HG02973 (cell line): ENCODE measurements around the gene KBTBD7.
"Not testable (repeated sequence)": the region's sequence is repeated elsewhere in the genome, so short reads cannot be mapped to it uniquely, and the experiment has no call there.

ENCODE experiments used
- ATAC-seq: cut with Tn5 transposase; IDR thresholded peaks from one replicate; pipeline ENCODE4 v1.9.1; 2021; ENCODE audit warnings: moderate library complexity; ENCODE audit not compliant: unreplicated experiment

The KBTBD7 gene

GRCh38 chr13:41199526-41199925, 5.2 kb upstream of the KBTBD7 start:
- peak; percentile 68 for ATAC-seq

- ATAC-seq = no peak
These were observed 4.7 kb upstream of the KBTBD7 start for GRCh38 chr13:41199079-41199478.

- ATAC-seq = no peak
These were observed 2.3 kb upstream of the KBTBD7 start for GRCh38 chr13:41196620-41197019.

- no peak for ATAC-seq
These were observed 1.6 kb upstream of the KBTBD7 start for GRCh38 chr13:41196011-41196410.

DNA sequence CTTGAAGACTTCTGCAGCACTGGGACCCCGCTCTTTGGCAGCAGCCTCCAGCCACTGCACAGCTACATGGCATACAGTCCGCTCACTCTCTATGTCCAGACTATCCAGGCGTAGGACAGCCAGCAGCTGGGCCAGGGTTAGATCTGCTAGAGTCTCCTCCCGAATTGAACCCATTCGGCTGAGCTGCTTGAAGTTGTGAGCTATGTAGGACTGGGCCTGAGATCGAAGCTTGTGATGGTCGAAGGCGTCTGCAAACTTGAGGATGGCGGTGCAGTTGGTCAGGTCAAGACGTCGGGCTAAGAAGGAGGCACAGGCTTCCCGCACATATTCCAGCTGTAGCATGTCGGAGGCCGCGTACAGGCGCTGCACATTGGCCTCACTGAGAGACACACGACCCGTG, 900 bp downstream of the KBTBD7 start:
- no peak for ATAC-seq

- ATAC-seq = no peak
These were observed 5.8 kb downstream of the KBTBD7 start for GRCh38 chr13:41188584-41188983.

GRCh38 chr13:41186481-41186880, 7.9 kb downstream of the KBTBD7 start:
- ATAC-seq = no peak

GRCh38 chr13:41182231-41182630, 12.1 kb downstream of the KBTBD7 start:
- no peak for ATAC-seq

- no peak for ATAC-seq
These were observed 14.6 kb downstream of the KBTBD7 start for GRCh38 chr13:41179593-41180250.

GRCh38 chr13:41178040-41178439, 16.3 kb downstream of the KBTBD7 start:
- ATAC-seq = no peak

GRCh38 chr13:41177616-41178015, 16.8 kb downstream of the KBTBD7 start:
- ATAC-seq = no peak

DNA sequence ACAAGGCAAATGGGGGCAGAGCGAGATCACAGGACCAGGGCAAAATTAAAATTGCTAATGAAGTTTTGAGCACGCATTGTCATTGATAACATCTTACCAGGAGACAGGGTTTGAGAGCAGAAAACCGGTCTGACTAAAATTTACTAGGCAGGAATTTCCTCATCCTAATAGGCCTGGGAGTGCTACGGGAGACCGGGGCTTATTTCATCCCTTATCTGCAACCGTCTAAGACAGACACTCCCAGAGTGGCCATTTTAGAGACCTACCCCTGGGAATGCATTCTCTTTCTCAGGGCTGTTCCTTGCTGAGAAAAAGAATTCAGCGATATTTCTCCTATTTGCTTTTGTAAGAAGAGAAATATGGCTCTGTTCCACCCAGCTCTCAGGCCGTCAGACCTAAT, 18.8 kb downstream of the KBTBD7 start:
- not testable (repeated sequence) for ATAC-seq

DNA sequence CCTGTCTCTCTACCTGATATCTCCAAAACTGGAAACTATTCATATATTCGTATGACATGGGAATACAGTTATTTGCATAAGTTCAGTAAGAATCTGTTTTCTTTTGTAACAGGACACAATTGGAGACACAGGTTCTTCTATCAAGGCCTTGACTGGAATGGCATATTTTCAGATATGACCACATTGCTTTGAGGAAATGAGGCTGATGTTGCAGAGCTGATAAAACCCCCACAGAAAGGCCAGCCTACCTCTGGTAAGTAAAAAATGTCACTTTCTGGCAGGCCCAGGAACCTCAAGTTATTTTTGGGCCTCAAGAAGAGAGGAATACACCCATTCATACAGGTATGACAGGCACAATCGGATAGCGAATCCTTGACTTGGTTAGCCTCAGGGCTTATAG, 32.2 kb downstream of the KBTBD7 start:
- ATAC-seq = no peak

DNA sequence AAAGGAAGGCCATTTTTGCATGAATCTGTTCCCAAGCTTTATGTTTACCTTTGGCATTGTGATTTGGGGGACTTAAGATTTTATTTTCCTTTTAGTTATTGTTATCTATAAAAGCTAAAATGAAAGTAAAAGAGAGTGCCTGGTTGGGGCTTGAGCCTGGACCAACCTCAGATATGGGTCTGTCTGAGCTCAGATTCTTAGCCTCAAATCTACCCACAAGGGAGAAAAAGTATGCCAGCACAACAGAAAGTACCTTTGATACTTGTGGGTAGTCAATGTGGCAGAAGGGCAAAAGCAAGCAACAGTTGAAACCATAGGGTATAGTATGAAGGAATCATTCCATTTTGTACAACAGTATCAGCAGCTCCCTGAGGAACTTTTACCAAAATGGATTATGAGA, 35.2 kb downstream of the KBTBD7 start:
- no peak for ATAC-seq

GRCh38 chr13:41157048-41157717, 37.2 kb downstream of the KBTBD7 start:
- no peak for ATAC-seq

GRCh38 chr13:41156620-41157019, 37.7 kb downstream of the KBTBD7 start:
- no peak for ATAC-seq

GRCh38 chr13:41154042-41154441, 40.3 kb downstream of the KBTBD7 start:
- no peak for ATAC-seq

GRCh38 chr13:41152005-41152404, 42.4 kb downstream of the KBTBD7 start:
- no peak for ATAC-seq

GRCh38 chr13:41150058-41150457, 44.3 kb downstream of the KBTBD7 start:
- ATAC-seq = no peak

DNA sequence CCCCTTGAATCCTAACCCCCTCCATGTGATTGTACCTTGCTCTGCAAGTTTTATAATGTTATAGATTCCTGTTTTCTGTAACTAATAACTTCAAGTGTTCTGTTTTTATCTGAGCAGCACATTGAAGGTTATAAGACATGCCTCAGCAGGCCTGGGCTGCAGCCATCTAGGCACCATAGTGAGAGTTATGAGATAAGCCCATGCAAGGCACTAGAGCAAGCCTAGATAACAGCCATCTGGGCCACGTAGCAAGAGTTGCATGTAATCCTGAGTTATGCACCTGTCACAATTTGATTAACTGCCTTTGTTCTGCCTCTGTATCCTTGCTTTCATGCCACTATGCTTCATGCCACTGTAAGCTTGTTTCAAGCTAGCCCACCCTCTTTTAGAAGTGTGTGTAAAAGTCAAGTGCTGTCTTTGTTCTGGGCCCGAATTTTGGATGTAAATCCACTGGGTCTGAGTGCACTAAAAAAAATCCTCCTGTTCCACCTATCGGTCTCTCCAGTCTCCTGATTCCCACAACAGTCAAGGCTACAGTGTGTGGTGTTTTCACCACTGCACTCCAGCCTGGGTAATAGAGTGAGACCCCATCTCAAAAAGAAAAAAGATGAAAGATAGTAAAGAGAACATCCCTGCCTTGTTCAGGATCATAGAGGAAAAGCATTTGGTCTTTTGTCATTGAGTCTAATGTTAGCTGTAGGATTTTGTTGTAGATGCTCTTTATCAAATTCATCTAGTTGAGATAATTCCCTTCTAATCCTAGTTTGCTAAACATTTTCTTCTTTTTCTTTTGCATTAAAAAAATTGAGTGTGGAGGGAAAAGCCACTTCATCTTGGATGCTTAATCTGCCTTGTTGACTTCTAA, 45.7 kb downstream of the KBTBD7 start:
- no peak for ATAC-seq

GRCh38 chr13:41145136-41145908, 49.0 kb downstream of the KBTBD7 start:
- no peak for ATAC-seq
